Measurements from ENCODE around the gene IL34.
"Not testable (repeated sequence)": the region's sequence is repeated elsewhere in the genome, so short reads cannot be mapped to it uniquely, and the experiment has no call there.

IL34 gene

GRCh38 chr16:70627696-70628095, 18.7 kb upstream of the IL34 start:
- H3K9ac ChIP-seq (ENCODE audit: low read length), result no peak overlapping the region
- H3K36me3 ChIP-seq (replicated peaks; ENCODE audit: low read depth, low read length), result no peaks in the 10 kb centered on the region
- TF ChIP-seq EZH2phosphoT487 (IDR thresholded peaks at IDR 0.05; ENCODE audit: low read depth) (no peak), CTCF (IDR thresholded peaks at IDR 0.05; ENCODE audit: low read depth, low read length) (no peak)

GRCh38 chr16:70630960-70631745, 15.2 kb upstream of the IL34 start:
- no peak overlapping the region for H2AFZ ChIP-seq (ENCODE audit: low read depth, low read length)
- TF ChIP-seq CTCF (IDR thresholded peaks at IDR 0.05; ENCODE audit: low read depth, low read length), result no peak
- no peak for TF ChIP-seq EZH2phosphoT487 (IDR thresholded peaks at IDR 0.05; ENCODE audit: low read depth)
- no peak overlapping the region for H3K4me3 ChIP-seq (ENCODE audit: low read length)
- no peaks in the 10 kb centered on the region for H3K36me3 ChIP-seq (replicated peaks; ENCODE audit: low read depth, low read length)
- H3K79me2 ChIP-seq (ENCODE audit: low read length), result no peaks in the 10 kb centered on the region
- no peak overlapping the region for H3K27ac ChIP-seq (ENCODE audit: low read length)
- H3K4me2 ChIP-seq (ENCODE audit: low read length), result no peak overlapping the region
- H3K27me3 ChIP-seq (ENCODE audit: low read depth, low read length), result no peaks in the 10 kb centered on the region
- H3K9ac ChIP-seq (ENCODE audit: low read length), result no peak overlapping the region
- no peaks in the 10 kb centered on the region for H3K4me1 ChIP-seq (ENCODE audit: low read length)
- H4K20me1 ChIP-seq (ENCODE audit: insufficient read depth, low read length), result no peaks in the 10 kb centered on the region
- no peaks in the 10 kb centered on the region for H3K9me3 ChIP-seq (ENCODE audit: insufficient read depth, low read length)

More at GRCh38 chr16:70627696-70628095, 18.7 kb upstream of the IL34 start:
- no peak overlapping the region for H3K4me2 ChIP-seq (ENCODE audit: low read length)
- no peaks in the 10 kb centered on the region for H3K27me3 ChIP-seq (ENCODE audit: low read depth, low read length)
- H3K9me3 ChIP-seq (ENCODE audit: insufficient read depth, low read length), result no peaks in the 10 kb centered on the region
- H2AFZ ChIP-seq (ENCODE audit: low read depth, low read length), result no peak overlapping the region
- no peaks in the 10 kb centered on the region for H4K20me1 ChIP-seq (ENCODE audit: insufficient read depth, low read length)
- no peak overlapping the region for H3K27ac ChIP-seq (ENCODE audit: low read length)
- H3K79me2 ChIP-seq (ENCODE audit: low read length), result no peaks in the 10 kb centered on the region
- no peak overlapping the region for H3K4me3 ChIP-seq (ENCODE audit: low read length)
- H3K4me1 ChIP-seq (ENCODE audit: low read length), result no peaks in the 10 kb centered on the region

- Histone ChIP-seq H3K27ac (ENCODE audit: low read length) (no peak overlapping the region), H2AFZ (ENCODE audit: low read depth, low read length) (no peak overlapping the region), H3K9ac (ENCODE audit: low read length) (no peak overlapping the region), H3K4me1 (ENCODE audit: low read length) (no peaks in the 10 kb centered on the region), H3K4me3 (ENCODE audit: low read length) (no peak overlapping the region), H3K9me3 (ENCODE audit: insufficient read depth, low read length) (no peaks in the 10 kb centered on the region), H3K79me2 (ENCODE audit: low read length) (no peaks in the 10 kb centered on the region), H4K20me1 (ENCODE audit: insufficient read depth, low read length) (no peaks in the 10 kb centered on the region), H3K27me3 (ENCODE audit: low read depth, low read length) (no peaks in the 10 kb centered on the region), H3K4me2 (ENCODE audit: low read length) (no peak overlapping the region), H3K36me3 (replicated peaks; ENCODE audit: low read depth, low read length) (no peaks in the 10 kb centered on the region)
- TF ChIP-seq CTCF (IDR thresholded peaks at IDR 0.05; ENCODE audit: low read depth, low read length) (no peak), EZH2phosphoT487 (IDR thresholded peaks at IDR 0.05; ENCODE audit: low read depth) (no peak)
Measured at GRCh38 chr16:70632273-70632672, 14.1 kb upstream of the IL34 start.

- H3K9ac ChIP-seq (ENCODE audit: low read length), result not testable (repeated sequence)
Measured at GRCh38 chr16:70633617-70634016, 12.7 kb upstream of the IL34 start.

More at GRCh38 chr16:70633617-70634016, 12.7 kb upstream of the IL34 start:
- not testable (repeated sequence) for H3K27me3 ChIP-seq (ENCODE audit: low read depth, low read length); H3K4me3 ChIP-seq (ENCODE audit: low read length); H3K27ac ChIP-seq (ENCODE audit: low read length); H3K4me1 ChIP-seq (ENCODE audit: low read length); H3K79me2 ChIP-seq (ENCODE audit: low read length); H2AFZ ChIP-seq (ENCODE audit: low read depth, low read length); H3K4me2 ChIP-seq (ENCODE audit: low read length); H3K36me3 ChIP-seq (replicated peaks; ENCODE audit: low read depth, low read length); H3K9me3 ChIP-seq (ENCODE audit: insufficient read depth, low read length); H4K20me1 ChIP-seq (ENCODE audit: insufficient read depth, low read length)
